NCI-H69 (cell line): Measurements from ENCODE around the gene ATE1.
"Not testable (repeated sequence)": the region's sequence is repeated elsewhere in the genome, so short reads cannot be mapped to it uniquely, and the experiment has no call there.

Experiments used
- DNase-seq: peaks from one replicate; lab custom pipeline; 2025; lab: John Stamatoyannopoulos, UW

The ATE1 gene

GRCh38 chr10:121734589-121735045, 193.2 kb downstream of the ATE1 start:
- peak; percentile 43 for DNase-seq

- peak; percentile 77 for DNase-seq
Measured at GRCh38 chr10:121732656-121733445, 195.0 kb downstream of the ATE1 start.

- DNase-seq: no peak
Measured at GRCh38 chr10:121732172-121732571, 195.7 kb downstream of the ATE1 start.

GRCh38 chr10:121724282-121724681, 203.5 kb downstream of the ATE1 start:
- DNase-seq: no peak

- no peak for DNase-seq
Measured at GRCh38 chr10:121722665-121723064, 205.2 kb downstream of the ATE1 start.

- no peak for DNase-seq
Measured at GRCh38 chr10:121721257-121721656, 206.6 kb downstream of the ATE1 start.

- no peak for DNase-seq
Measured at GRCh38 chr10:121715969-121716368, 211.9 kb downstream of the ATE1 start.

- DNase-seq: no peak
Measured at GRCh38 chr10:121715076-121715475, 212.8 kb downstream of the ATE1 start.

GRCh38 chr10:121713486-121713885, 214.3 kb downstream of the ATE1 start:
- no peak for DNase-seq

GRCh38 chr10:121710971-121711370, 216.9 kb downstream of the ATE1 start:
- DNase-seq: no peak

GRCh38 chr10:121710207-121710606, 217.6 kb downstream of the ATE1 start:
- no peak for DNase-seq

GRCh38 chr10:121709675-121710073, 218.2 kb downstream of the ATE1 start:
- DNase-seq: no peak

- peak; percentile 7 for DNase-seq
Measured at GRCh38 chr10:121708728-121709674, 218.8 kb downstream of the ATE1 start.

GRCh38 chr10:121702351-121703320, 225.2 kb downstream of the ATE1 start:
- DNase-seq: no peak

GRCh38 chr10:121700416-121700815, 227.4 kb downstream of the ATE1 start:
- no peak for DNase-seq

GRCh38 chr10:121699703-121700102, 228.1 kb downstream of the ATE1 start:
- DNase-seq: not testable (repeated sequence)

GRCh38 chr10:121698902-121699301, 228.9 kb downstream of the ATE1 start:
- no peak for DNase-seq

- DNase-seq: peak; percentile 76
Measured at GRCh38 chr10:121698336-121698735, 229.5 kb downstream of the ATE1 start.

GRCh38 chr10:121696854-121697253, 231.0 kb downstream of the ATE1 start:
- peak; percentile 54 for DNase-seq

- no peak for DNase-seq
Measured at GRCh38 chr10:121695731-121696464, 231.9 kb downstream of the ATE1 start.
